PC-3 (cell line): ENCODE results near the gene PRAC1. TPM values are rescaled to one million over a fixed set of nuclear protein-coding genes. Genes with fewer than 3 reads are reported as not detected.
A peak's percentile ranks its signal among the peaks of the same experiment; 100 is the strongest.

Experiments
- ATAC-seq: fragments of 200-7000 bp; cut with Tn5 transposase; 2 replicates; pipeline ENCODE4 v1.9.1; 2020; ENCODE audit warnings: mild to moderate bottlenecking, moderate library complexity
- BruUV-seq: library from RNA; stranded (reverse); fragments of 400-500 nt; replicated peaks from 2 replicates; lab custom pipeline; 2021; lab: Mats Ljungman, UMichigan
- CTCF ChIA-PET: fragments of 300-600 bp; sonication (Branson Sonifier 250); formaldehyde crosslinking; loops from one replicate; lab custom pipeline; 2022; ENCODE audit warnings: antibody characterized with exemption; lab: Charles Lee
- POLR2A ChIA-PET: fragments of 300-600 bp; sonication (Branson Sonifier 250); formaldehyde crosslinking; loops from one replicate; lab custom pipeline; 2022; ENCODE audit warnings: antibody characterized with exemption; ENCODE audit not compliant: unreplicated experiment; lab: Charles Lee
- DNase-seq: peaks from one replicate; pipeline ENCODE4 v3.0.0-alpha.2; 2015
- H2AFZ ChIP-seq: fragments of 300-600 bp; sonication (generic); 2 replicates; pipeline ENCODE4 v1.6.0; 2016; ENCODE audit warnings: antibody characterized with exemption, low read length
- H3F3A ChIP-seq: fragments of 300-600 bp; sonication (generic); one replicate; pipeline ENCODE4 v1.6.0; 2017; ENCODE audit warnings: antibody characterized with exemption, low read length, control low read depth, mild to moderate bottlenecking; ENCODE audit not compliant: unreplicated experiment
- H3K27ac ChIP-seq: fragments of 300-600 bp; sonication (generic); 2 replicates; pipeline ENCODE4 v1.5.1; 2016; ENCODE audit warnings: mild to moderate bottlenecking, low read length
- H3K27me3 ChIP-seq: fragments of 300-600 bp; sonication (generic); 2 replicates; pipeline ENCODE4 v1.6.1; 2016; ENCODE audit warnings: low read length, mixed read lengths
- H3K36me3 ChIP-seq: fragments of 300-600 bp; sonication (generic); 2 replicates; pipeline ENCODE4 v1.6.1; 2016; ENCODE audit warnings: low read depth, mixed run types, low read length, mixed read lengths
- H3K4me1 ChIP-seq: fragments of 300-600 bp; sonication (generic); 2 replicates; pipeline ENCODE4 v1.5.1; 2016; ENCODE audit warnings: low read length; ENCODE audit not compliant: insufficient read depth
- H3K4me2 ChIP-seq: fragments of 300-600 bp; sonication (generic); 2 replicates; pipeline ENCODE4 v1.6.0; 2016; ENCODE audit warnings: low read length
- H3K4me3 ChIP-seq: fragments of 300-600 bp; sonication (generic); 2 replicates; pipeline ENCODE4 v1.5.1; 2016; ENCODE audit warnings: mild to moderate bottlenecking, low read length, mixed read lengths
- H3K79me2 ChIP-seq: fragments of 300-600 bp; sonication (generic); 2 replicates; pipeline ENCODE4 v1.6.1; 2017; ENCODE audit warnings: low read length, mixed read lengths
- H3K9ac ChIP-seq: fragments of 300-600 bp; sonication (generic); 2 replicates; pipeline ENCODE4 v1.6.0; 2016; ENCODE audit warnings: mild to moderate bottlenecking, low read length
- H3K9me2 ChIP-seq: fragments of 300-600 bp; sonication (generic); replicated peaks from 2 replicates; pipeline ENCODE4 v1.6.1; 2016; ENCODE audit warnings: mixed run types, low read length, mixed read lengths
- H3K9me3 ChIP-seq: fragments of 300-600 bp; sonication (generic); 2 replicates; pipeline ENCODE4 v1.6.1; 2016; ENCODE audit warnings: low read length, mixed read lengths
- H4K20me1 ChIP-seq: fragments of 300-600 bp; sonication (generic); 2 replicates; pipeline ENCODE4 v1.6.1; 2016; ENCODE audit warnings: low read length, mixed read lengths
- EZH2 ChIP-seq: fragments of 300-600 bp; sonication (generic); IDR thresholded peaks from one replicate; pipeline ENCODE4 v1.6.1; 2017; ENCODE audit warnings: antibody characterized with exemption, mild to moderate bottlenecking, low read length; ENCODE audit not compliant: unreplicated experiment
- EZH2phosphoT487 ChIP-seq: fragments of 300-600 bp; sonication (generic); IDR thresholded peaks from 2 replicates; pipeline ENCODE4 v1.6.1; 2018; ENCODE audit warnings: mild to moderate bottlenecking, antibody characterized with exemption, low read length, borderline replicate concordance
- intact Hi-C: fragments of 100-400 bp; cut with micrococcal nuclease; formaldehyde crosslinking; loops from 2 replicates; pipeline ENCODE4 v1.9.0; 2023
- total RNA-seq: library from RNA; depleted of rRNA; stranded (reverse); fragments of >200 nt; gene quantifications from 2 replicates; pipeline ENCODE4 v1.2.3, GENCODE V29; 2014
- TF ChIP-seq, protein P1 (sequence below): fragments of 300-600 bp; sonication (generic); conservative IDR thresholded peaks from 2 replicates; pipeline ENCODE4 v1.5.1; 2017; ENCODE audit warnings: antibody characterized with exemption, low read depth, mild to moderate bottlenecking, low read length

The PRAC1 gene
- total RNA-seq, 1 experiment from 2014 or later: 44.4 TPM

DNA sequence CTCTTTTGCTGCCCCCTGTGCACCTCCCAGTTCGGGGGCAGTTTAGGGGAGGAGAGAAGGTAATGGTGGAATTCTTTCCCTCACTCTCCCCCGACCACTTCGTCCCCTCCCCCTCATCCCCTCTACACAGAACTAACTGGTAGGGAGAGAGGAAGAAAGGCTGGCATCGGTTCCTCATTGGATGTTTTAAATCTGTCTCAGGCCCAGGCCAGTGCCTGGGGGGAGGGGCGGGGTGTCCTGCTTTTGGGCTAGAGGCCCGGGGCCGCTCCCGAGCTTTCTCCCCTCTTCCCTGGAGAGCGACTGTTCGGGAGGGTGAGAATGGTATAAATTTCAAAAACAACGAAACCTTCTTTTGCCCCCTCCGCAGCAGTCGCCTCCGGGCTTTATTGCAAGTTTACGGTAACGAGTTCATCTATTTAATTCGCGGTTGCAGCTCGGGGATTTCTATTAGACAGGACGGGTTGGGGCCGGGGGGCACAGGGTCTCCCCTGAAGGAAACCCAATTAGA is 651 bp upstream of the PRAC1 start, which contains the start of gene PRAC2:
Gene PRAC2, plus strand, starts transcription at position 271 of the 508 bp plus-strand sequence. CDS start 1,226 bp downstream, outside the sequence.
- intact Hi-C loops: loop anchor here (1.0 to 2.0 kb wide), 4 partner anchors 34 to 170 kb away; partner anchors contain the start of gene ATP5MC1
- ATAC-seq (peak; percentile 23), DNase-seq (peak; percentile 96)
- Histone ChIP-seq H3K79me2 (peaks cover 100% of the 10 kb centered on the region), H3K4me2 (peak within 1 kb of the TSS; percentile 85), H3F3A (peaks cover 5% of the 10 kb centered on the region), H3K9ac (peak within 1 kb of the TSS; percentile 90), H3K27me3 (no peaks in the 10 kb centered on the region), H3K4me3 (peak within 1 kb of the TSS; percentile 90), H3K9me2 (no peaks in the 10 kb centered on the region), H2AFZ (peak within 1 kb of the TSS; percentile 66), H4K20me1 (no peaks in the 10 kb centered on the region), H3K36me3 (no peaks in the 10 kb centered on the region), H3K4me1 (peaks cover 36% of the 10 kb centered on the region), H3K9me3 (no peaks in the 10 kb centered on the region), H3K27ac (peak within 1 kb of the TSS; percentile 85)
- no peak for TF ChIP-seq EZH2
- TF ChIP-seq, protein P1, sequence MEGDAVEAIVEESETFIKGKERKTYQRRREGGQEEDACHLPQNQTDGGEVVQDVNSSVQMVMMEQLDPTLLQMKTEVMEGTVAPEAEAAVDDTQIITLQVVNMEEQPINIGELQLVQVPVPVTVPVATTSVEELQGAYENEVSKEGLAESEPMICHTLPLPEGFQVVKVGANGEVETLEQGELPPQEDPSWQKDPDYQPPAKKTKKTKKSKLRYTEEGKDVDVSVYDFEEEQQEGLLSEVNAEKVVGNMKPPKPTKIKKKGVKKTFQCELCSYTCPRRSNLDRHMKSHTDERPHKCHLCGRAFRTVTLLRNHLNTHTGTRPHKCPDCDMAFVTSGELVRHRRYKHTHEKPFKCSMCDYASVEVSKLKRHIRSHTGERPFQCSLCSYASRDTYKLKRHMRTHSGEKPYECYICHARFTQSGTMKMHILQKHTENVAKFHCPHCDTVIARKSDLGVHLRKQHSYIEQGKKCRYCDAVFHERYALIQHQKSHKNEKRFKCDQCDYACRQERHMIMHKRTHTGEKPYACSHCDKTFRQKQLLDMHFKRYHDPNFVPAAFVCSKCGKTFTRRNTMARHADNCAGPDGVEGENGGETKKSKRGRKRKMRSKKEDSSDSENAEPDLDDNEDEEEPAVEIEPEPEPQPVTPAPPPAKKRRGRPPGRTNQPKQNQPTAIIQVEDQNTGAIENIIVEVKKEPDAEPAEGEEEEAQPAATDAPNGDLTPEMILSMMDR: no peak
- no peak for TF ChIP-seq EZH2phosphoT487
- BruUV-seq: no TSS peak
- CTCF ChIA-PET: interaction anchor here (0.6 to 5.0 kb wide), 10 partner anchors 15 to 162 kb away, joined by 3 to 76 read pairs (median 12); no protein-coding TSS in a partner anchor
- POLR2A ChIA-PET: interaction anchor here (0.6 to 1.3 kb wide), 9 partner anchors 11 to 250 kb away, joined by 3 to 6 read pairs (median 4); no protein-coding TSS in a partner anchor

DNA sequence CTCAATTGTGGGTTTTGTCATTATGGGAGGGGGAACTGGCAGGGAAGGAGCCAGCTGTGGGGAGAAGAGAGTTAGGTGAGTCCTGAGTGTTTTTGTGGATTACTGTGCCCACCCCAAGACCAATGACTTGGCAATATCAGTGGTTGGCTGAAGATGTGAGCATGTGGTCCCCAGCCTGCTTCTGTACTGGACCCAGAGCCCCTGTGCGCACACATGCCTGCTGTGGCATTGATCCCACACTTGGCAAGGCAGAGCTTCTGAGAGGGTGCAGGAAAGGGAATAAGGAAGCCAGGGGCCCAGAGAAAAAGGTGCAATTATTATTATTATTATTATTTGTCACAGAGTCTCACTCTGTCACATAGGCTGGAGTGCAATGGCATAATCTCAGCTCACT is 1.3 kb downstream of the PRAC1 start:
- Histone ChIP-seq H4K20me1 (no peaks in the 10 kb centered on the region), H3K79me2 (peaks cover 100% of the 10 kb centered on the region), H3K36me3 (no peaks in the 10 kb centered on the region), H3K4me2 (peak overlapping the region; percentile 85), H3K4me1 (peaks cover 42% of the 10 kb centered on the region), H3K4me3 (peak overlapping the region; percentile 90), H3F3A (peaks cover 5% of the 10 kb centered on the region), H2AFZ (no peak overlapping the region), H3K9me2 (no peaks in the 10 kb centered on the region), H3K27ac (peak overlapping the region; percentile 87), H3K9me3 (no peaks in the 10 kb centered on the region), H3K27me3 (no peaks in the 10 kb centered on the region), H3K9ac (peak overlapping the region; percentile 90)
- CTCF ChIA-PET: interaction anchor here (0.6 to 3.6 kb wide), 3 partner anchors 42 to 153 kb away, joined by 3 to 27 read pairs (median 4); no protein-coding TSS in a partner anchor
- no TSS peak for BruUV-seq
- DNase-seq: peak; percentile 42
- intact Hi-C loops: no loop called here
- TF ChIP-seq EZH2 (no peak), EZH2phosphoT487 (no peak)
- TF ChIP-seq, protein P1: no peak
- POLR2A ChIA-PET: interaction anchor here (0.6 kb wide), 2 partner anchors 8 to 29 kb away, joined by 4 to 15 read pairs; partner anchors contain the start of gene HOXB13
- no peak for ATAC-seq
